OCI-LY7 (cell line): Measurements from ENCODE around the gene DSG2. TPM values are rescaled to one million over a fixed set of nuclear protein-coding genes. Genes with fewer than 3 reads are reported as not detected.

Experiments used
- BruUV-seq: library from RNA; stranded (reverse); fragments of 400-500 nt; replicated peaks from 2 replicates; lab custom pipeline; 2021; lab: Mats Ljungman, UMichigan
- CTCF ChIA-PET: fragments of 300-600 bp; sonication (Branson Sonifier 250); formaldehyde crosslinking; loops from one replicate; lab custom pipeline; 2022; ENCODE audit warnings: antibody characterized with exemption; ENCODE audit not compliant: unreplicated experiment; lab: Charles Lee
- POLR2A ChIA-PET: fragments of 300-600 bp; sonication (Branson Sonifier 250); formaldehyde crosslinking; loops from one replicate; lab custom pipeline; 2022; ENCODE audit warnings: antibody characterized with exemption; lab: Charles Lee
- DNase-seq: peaks from one replicate; pipeline ENCODE4 v3.0.0-alpha.2; 2015; ENCODE audit warnings: low spot score
- H2AFZ ChIP-seq: fragments of 200-600 bp; sonication (generic), shearing (Covaris generic); 2 replicates; pipeline ENCODE4 v1.6.1; 2014; ENCODE audit warnings: mild to moderate bottlenecking, antibody characterized with exemption, low read length, moderate library complexity
- H3K27ac ChIP-seq: fragments of 200-600 bp; sonication (generic); 2 replicates; pipeline ENCODE4 v1.5.1; 2014; ENCODE audit warnings: mixed run types, low read depth, mild to moderate bottlenecking, moderate library complexity, low read length, inconsistent platforms; ENCODE audit not compliant: poor library complexity, severe bottlenecking
- H3K36me3 ChIP-seq: fragments of 200-600 bp; sonication (generic); 2 replicates; pipeline ENCODE4 v1.6.1; 2014; ENCODE audit warnings: mild to moderate bottlenecking, antibody characterized with exemption, low read length, moderate library complexity, mixed read lengths; ENCODE audit not compliant: insufficient read depth
- H3K4me1 ChIP-seq: fragments of 200-600 bp; sonication (generic); 2 replicates; pipeline ENCODE4 v1.5.1; 2014; ENCODE audit warnings: mild to moderate bottlenecking, low read length; ENCODE audit not compliant: insufficient read depth, poor library complexity, severe bottlenecking
- H3K4me2 ChIP-seq: fragments of 200-600 bp; sonication (generic); 2 replicates; pipeline ENCODE4 v1.6.1; 2014; ENCODE audit warnings: mild to moderate bottlenecking, low read length
- H3K4me3 ChIP-seq: fragments of 200-600 bp; sonication (generic); 2 replicates; pipeline ENCODE4 v1.5.1; 2014; ENCODE audit warnings: mild to moderate bottlenecking, low read depth, low read length; ENCODE audit not compliant: poor library complexity, severe bottlenecking
- H3K79me2 ChIP-seq: fragments of 200-600 bp; sonication (generic); 2 replicates; pipeline ENCODE4 v1.6.1; 2016; ENCODE audit warnings: low read depth, mild to moderate bottlenecking, low read length, moderate library complexity, mixed read lengths; ENCODE audit not compliant: insufficient read depth
- H3K9me2 ChIP-seq: fragments of 200-600 bp; sonication (generic); 2 replicates; pipeline ENCODE4 v1.6.1; 2016; ENCODE audit warnings: mild to moderate bottlenecking, low read length, mixed read lengths; ENCODE audit not compliant: insufficient read depth
- H3K9me3 ChIP-seq: fragments of 200-600 bp; sonication (generic); 2 replicates; pipeline ENCODE4 v1.6.1; 2014; ENCODE audit warnings: mild to moderate bottlenecking, mixed run types, low read length, mixed read lengths
- H4K20me1 ChIP-seq: fragments of 200-600 bp; sonication (generic); 2 replicates; pipeline ENCODE4 v1.6.1; 2014; ENCODE audit warnings: mild to moderate bottlenecking, antibody characterized with exemption, low read length, moderate library complexity, mixed read lengths; ENCODE audit not compliant: insufficient read depth
- EZH2phosphoT487 ChIP-seq: fragments of 200-600 bp; sonication (generic); IDR thresholded peaks from 2 replicates; pipeline ENCODE4 v1.6.1; 2018; ENCODE audit warnings: low read depth, borderline replicate concordance, mild to moderate bottlenecking, mixed run types, antibody characterized with exemption, low read length, moderate library complexity, mixed read lengths
- intact Hi-C: fragments of 100-400 bp; cut with micrococcal nuclease; formaldehyde crosslinking; loops from one replicate; pipeline ENCODE4 v1.10.0; 2022; ENCODE audit not compliant: unreplicated experiment
- total RNA-seq, 2 experiments: library from RNA; depleted of rRNA in 1 of 2; stranded (reverse); fragments of >200 nt in 1 of 2; shearing (Covaris generic) in 1 of 2; gene quantifications; 2 replicates each; pipeline ENCODE4 v1.2.3, GENCODE V29; 2014 to 2022
- TF ChIP-seq, protein P1 (sequence below): fragments of 200-600 bp; sonication (generic); conservative IDR thresholded peaks from 2 replicates; pipeline ENCODE4 v1.5.1; 2014; ENCODE audit warnings: mild to moderate bottlenecking, antibody characterized with exemption, low read length, moderate library complexity, mixed read lengths

The DSG2 gene
- total RNA-seq, 2 experiments from 2014 or later, result not detected

DNA sequence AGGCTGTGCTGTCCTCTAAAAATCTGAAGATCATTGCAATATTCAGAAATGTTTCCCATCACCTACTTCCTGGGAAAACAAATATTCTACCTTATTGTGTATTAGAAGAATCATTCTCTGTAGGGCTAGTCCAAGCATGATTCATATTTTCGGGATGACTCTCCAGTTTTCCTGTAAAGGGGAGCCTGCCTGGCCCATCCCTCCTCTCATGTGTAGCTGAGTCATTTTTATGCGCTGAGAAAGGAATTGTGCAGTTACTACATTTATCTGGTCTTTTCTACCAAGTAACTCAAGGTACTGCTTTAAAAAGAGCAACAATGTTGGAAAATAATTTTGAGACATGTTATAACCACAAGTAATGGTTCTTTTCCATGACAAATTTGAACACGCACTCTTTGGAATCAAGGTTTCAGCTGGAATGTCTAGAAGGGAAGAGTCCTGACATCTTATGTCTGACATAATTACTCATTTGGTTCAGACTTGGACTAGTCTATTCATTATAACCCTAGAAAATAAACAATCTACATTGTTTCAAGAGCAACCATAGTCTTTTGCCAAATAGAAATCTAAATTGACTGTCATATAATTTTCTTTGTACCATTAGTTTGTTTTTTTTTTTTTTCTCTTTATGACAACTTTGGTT is 43.8 kb upstream of the DSG2 start:
- H4K20me1 ChIP-seq, result no peaks in the 10 kb centered on the region
- intact Hi-C loops, result no loop called here
- H3K9me2 ChIP-seq, result no peaks in the 10 kb centered on the region
- no peak overlapping the region for H2AFZ ChIP-seq
- POLR2A ChIA-PET, result no interaction called here
- no peaks in the 10 kb centered on the region for H3K36me3 ChIP-seq
- H3K27ac ChIP-seq, result no peak overlapping the region
- BruUV-seq, result no TSS peak
- no peaks in the 10 kb centered on the region for H3K4me1 ChIP-seq
- no peaks in the 10 kb centered on the region for H3K79me2 ChIP-seq
- CTCF ChIA-PET, result no interaction called here
- TF ChIP-seq, protein P1, sequence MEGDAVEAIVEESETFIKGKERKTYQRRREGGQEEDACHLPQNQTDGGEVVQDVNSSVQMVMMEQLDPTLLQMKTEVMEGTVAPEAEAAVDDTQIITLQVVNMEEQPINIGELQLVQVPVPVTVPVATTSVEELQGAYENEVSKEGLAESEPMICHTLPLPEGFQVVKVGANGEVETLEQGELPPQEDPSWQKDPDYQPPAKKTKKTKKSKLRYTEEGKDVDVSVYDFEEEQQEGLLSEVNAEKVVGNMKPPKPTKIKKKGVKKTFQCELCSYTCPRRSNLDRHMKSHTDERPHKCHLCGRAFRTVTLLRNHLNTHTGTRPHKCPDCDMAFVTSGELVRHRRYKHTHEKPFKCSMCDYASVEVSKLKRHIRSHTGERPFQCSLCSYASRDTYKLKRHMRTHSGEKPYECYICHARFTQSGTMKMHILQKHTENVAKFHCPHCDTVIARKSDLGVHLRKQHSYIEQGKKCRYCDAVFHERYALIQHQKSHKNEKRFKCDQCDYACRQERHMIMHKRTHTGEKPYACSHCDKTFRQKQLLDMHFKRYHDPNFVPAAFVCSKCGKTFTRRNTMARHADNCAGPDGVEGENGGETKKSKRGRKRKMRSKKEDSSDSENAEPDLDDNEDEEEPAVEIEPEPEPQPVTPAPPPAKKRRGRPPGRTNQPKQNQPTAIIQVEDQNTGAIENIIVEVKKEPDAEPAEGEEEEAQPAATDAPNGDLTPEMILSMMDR, result no peak
- TF ChIP-seq EZH2phosphoT487, result no peak
- DNase-seq, result no peak
- no peak overlapping the region for H3K4me2 ChIP-seq
- H3K4me3 ChIP-seq, result no peak overlapping the region
- no peaks in the 10 kb centered on the region for H3K9me3 ChIP-seq

GRCh38 chr18:31469629-31470028 is 28.3 kb upstream of the DSG2 start:
- Histone ChIP-seq H2AFZ (no peak overlapping the region), H3K79me2 (no peaks in the 10 kb centered on the region), H4K20me1 (no peaks in the 10 kb centered on the region), H3K9me2 (no peaks in the 10 kb centered on the region), H3K27ac (no peak overlapping the region), H3K36me3 (no peaks in the 10 kb centered on the region), H3K4me2 (no peak overlapping the region), H3K9me3 (no peaks in the 10 kb centered on the region), H3K4me3 (no peak overlapping the region), H3K4me1 (no peaks in the 10 kb centered on the region)
- BruUV-seq, result no TSS peak
- intact Hi-C loops, result no loop called here
- ChIA-PET CTCF (no interaction called here), POLR2A (no interaction called here)
- TF ChIP-seq, protein P1, result no peak
- no peak for TF ChIP-seq EZH2phosphoT487
- no peak for DNase-seq

- TF ChIP-seq, protein P1, result no peak
- TF ChIP-seq EZH2phosphoT487, result no peak
- no peaks in the 10 kb centered on the region for H3K9me2 ChIP-seq
- no peaks in the 10 kb centered on the region for H3K36me3 ChIP-seq
- H3K9me3 ChIP-seq, result no peaks in the 10 kb centered on the region
- no peak for DNase-seq
- ChIA-PET POLR2A (no interaction called here), CTCF (no interaction called here)
- H3K79me2 ChIP-seq, result no peaks in the 10 kb centered on the region
- no peak overlapping the region for H2AFZ ChIP-seq
- H3K27ac ChIP-seq, result no peak overlapping the region
- no peaks in the 10 kb centered on the region for H3K4me1 ChIP-seq
- no peak overlapping the region for H3K4me3 ChIP-seq
- no peaks in the 10 kb centered on the region for H4K20me1 ChIP-seq
- BruUV-seq, result no TSS peak
- H3K4me2 ChIP-seq, result no peak overlapping the region
- intact Hi-C loops, result no loop called here
Observed at GRCh38 chr18:31478688-31479087, 19.3 kb upstream of the DSG2 start.
